Gastrocnemius medialis (tissue), 4 donors: ENCODE measurements around the gene ZFY.

Experiments
- CTCF ChIP-seq, 5 experiments: fragments of 450-650 bp in 3 of 5; fragments of 200-600 bp in 2 of 5; sonication (generic) in 2 of 5; IDR thresholded peaks in 4 of 5; conservative IDR thresholded peaks in 1 of 5; 1 replicate in 4 of 5; 2 replicates in 1 of 5; pipeline ENCODE4 v1.5.1; 2016 to 2019; ENCODE audit warnings: antibody characterized with exemption in 5 of 5, mild to moderate bottlenecking in 3 of 5, moderate library complexity in 3 of 5
- POLR2A ChIP-seq, 2 donors: fragments of 450-650 bp; IDR thresholded peaks; one replicate each; pipeline ENCODE4 v1.6.1; 2017; ENCODE audit warnings: antibody characterized with exemption in 2 of 2, mild to moderate bottlenecking in 2 of 2, moderate library complexity in 2 of 2

- no peak for TF ChIP-seq CTCF (IDR thresholded peaks at IDR 0.05 in 4 of 5, conservative IDR thresholded peaks at IDR 0.05 in 1 of 5)
- no peak for TF ChIP-seq POLR2A (IDR thresholded peaks at IDR 0.05)
These were observed 1.2 kb downstream of the ZFY start for GRCh38 chrY:2936436-2936750.
